Adrenal gland (tissue), 5 donors: ENCODE measurements around the gene TMEM207.

ENCODE experiments used
- POLR2A ChIP-seq, 2 donors: fragments of 450-650 bp; IDR thresholded peaks; one replicate each; pipeline ENCODE4 v1.6.1; 2017; ENCODE audit warnings: antibody characterized with exemption in 2 of 2, mild to moderate bottlenecking in 2 of 2, moderate library complexity in 1 of 2
- TF ChIP-seq, protein P1 (sequence below), 6 experiments: fragments of 450-650 bp in 4 of 6; fragments of 200-600 bp in 2 of 6; sonication (generic) in 1 of 6; IDR thresholded peaks; 1 replicate in 5 of 6; 2 replicates in 1 of 6; pipeline versions ENCODE4 v1.5.1 to v1.8.0; 2016 to 2021; ENCODE audit warnings: antibody characterized with exemption in 6 of 6, mild to moderate bottlenecking in 2 of 6, moderate library complexity in 1 of 6
- donor health status: DM: no; HTN: no; CAD: no.

DNA sequence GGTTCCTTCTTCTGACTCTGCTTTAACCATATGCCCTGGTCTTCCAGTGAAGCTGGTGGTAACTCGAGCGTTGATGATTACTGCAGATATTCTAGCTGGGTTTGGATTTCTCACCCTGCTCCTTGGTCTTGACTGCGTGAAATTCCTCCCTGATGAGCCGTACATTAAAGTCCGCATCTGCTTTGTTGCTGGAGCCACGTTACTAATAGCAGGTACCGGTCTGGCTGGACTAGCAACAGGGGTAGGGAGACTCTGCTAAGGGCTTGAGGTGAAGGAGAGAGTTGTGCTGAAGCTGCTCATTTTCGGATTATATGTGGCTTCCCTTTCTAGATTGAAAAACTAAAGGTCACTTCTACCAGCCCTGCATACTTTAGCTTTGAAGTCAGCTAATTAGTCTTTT is 45.0 kb downstream of the TMEM207 start:
- TF ChIP-seq, protein P1, sequence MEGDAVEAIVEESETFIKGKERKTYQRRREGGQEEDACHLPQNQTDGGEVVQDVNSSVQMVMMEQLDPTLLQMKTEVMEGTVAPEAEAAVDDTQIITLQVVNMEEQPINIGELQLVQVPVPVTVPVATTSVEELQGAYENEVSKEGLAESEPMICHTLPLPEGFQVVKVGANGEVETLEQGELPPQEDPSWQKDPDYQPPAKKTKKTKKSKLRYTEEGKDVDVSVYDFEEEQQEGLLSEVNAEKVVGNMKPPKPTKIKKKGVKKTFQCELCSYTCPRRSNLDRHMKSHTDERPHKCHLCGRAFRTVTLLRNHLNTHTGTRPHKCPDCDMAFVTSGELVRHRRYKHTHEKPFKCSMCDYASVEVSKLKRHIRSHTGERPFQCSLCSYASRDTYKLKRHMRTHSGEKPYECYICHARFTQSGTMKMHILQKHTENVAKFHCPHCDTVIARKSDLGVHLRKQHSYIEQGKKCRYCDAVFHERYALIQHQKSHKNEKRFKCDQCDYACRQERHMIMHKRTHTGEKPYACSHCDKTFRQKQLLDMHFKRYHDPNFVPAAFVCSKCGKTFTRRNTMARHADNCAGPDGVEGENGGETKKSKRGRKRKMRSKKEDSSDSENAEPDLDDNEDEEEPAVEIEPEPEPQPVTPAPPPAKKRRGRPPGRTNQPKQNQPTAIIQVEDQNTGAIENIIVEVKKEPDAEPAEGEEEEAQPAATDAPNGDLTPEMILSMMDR (IDR thresholded peaks at IDR 0.05) = no peak
- no peak for TF ChIP-seq POLR2A (IDR thresholded peaks at IDR 0.05)
